ENCODE data around the gene BEAN1.

Gene BEAN1

GRCh38 chr16:66395806-66396555 is 31.1 kb upstream of the BEAN1 start:
- DNase-seq (ENCODE audit: low spot score), result no peak

GRCh38 chr16:66397736-66398433 is 29.2 kb upstream of the BEAN1 start:
- DNase-seq (ENCODE audit: low spot score), result no peak

- no peak for DNase-seq (ENCODE audit: low spot score)
These were observed 28.1 kb upstream of the BEAN1 start for GRCh38 chr16:66399031-66399430.

GRCh38 chr16:66399930-66400329 is 27.2 kb upstream of the BEAN1 start:
- DNase-seq (ENCODE audit: low spot score), result no peak

- no peak for DNase-seq (ENCODE audit: low spot score)
These were observed 26.4 kb upstream of the BEAN1 start for GRCh38 chr16:66400503-66401380.

- no peak for DNase-seq (ENCODE audit: low spot score)
These were observed 25.5 kb upstream of the BEAN1 start for GRCh38 chr16:66401610-66402009.

- DNase-seq (ENCODE audit: low spot score), result no peak
These were observed 24.9 kb upstream of the BEAN1 start for GRCh38 chr16:66402166-66402565.

- no peak for DNase-seq (ENCODE audit: low spot score)
These were observed 24.4 kb upstream of the BEAN1 start for GRCh38 chr16:66402591-66403230.

GRCh38 chr16:66403531-66404145 is 23.5 kb upstream of the BEAN1 start:
- no peak for DNase-seq (ENCODE audit: low spot score)

- DNase-seq (ENCODE audit: low spot score), result no peak
These were observed 21.9 kb upstream of the BEAN1 start for GRCh38 chr16:66405057-66405783.

GRCh38 chr16:66406534-66407221 is 20.4 kb upstream of the BEAN1 start:
- peak; percentile 87 for DNase-seq (ENCODE audit: low spot score)

- peak; percentile 55 for DNase-seq (ENCODE audit: low spot score)
These were observed 18.7 kb upstream of the BEAN1 start for GRCh38 chr16:66408163-66409048.

- no peak for DNase-seq (ENCODE audit: low spot score)
These were observed 17.9 kb upstream of the BEAN1 start for GRCh38 chr16:66409156-66409555.

- DNase-seq (ENCODE audit: low spot score), result no peak
These were observed 14.9 kb upstream of the BEAN1 start for GRCh38 chr16:66412182-66412581.

GRCh38 chr16:66414891-66415290 is 12.2 kb upstream of the BEAN1 start:
- no peak for DNase-seq (ENCODE audit: low spot score)

GRCh38 chr16:66416136-66416535 is 11.0 kb upstream of the BEAN1 start:
- no peak for DNase-seq (ENCODE audit: low spot score)

- no peak for DNase-seq (ENCODE audit: low spot score)
These were observed 10.0 kb upstream of the BEAN1 start for GRCh38 chr16:66416939-66417700.

- no peak for DNase-seq (ENCODE audit: low spot score)
These were observed 8.7 kb upstream of the BEAN1 start for GRCh38 chr16:66418165-66418962.
